HG02840 (cell line): ENCODE measurements around the gene ADSS1.
"Not testable (repeated sequence)": the region's sequence is repeated elsewhere in the genome, so short reads cannot be mapped to it uniquely, and the experiment has no call there.

ENCODE experiments used
- ATAC-seq: cut with Tn5 transposase; IDR thresholded peaks from one replicate; pipeline ENCODE4 v1.9.1; 2021; ENCODE audit warnings: mild to moderate bottlenecking, moderate library complexity, moderate number of reproducible peaks; ENCODE audit not compliant: unreplicated experiment, low FRiP score

Gene ADSS1

DNA sequence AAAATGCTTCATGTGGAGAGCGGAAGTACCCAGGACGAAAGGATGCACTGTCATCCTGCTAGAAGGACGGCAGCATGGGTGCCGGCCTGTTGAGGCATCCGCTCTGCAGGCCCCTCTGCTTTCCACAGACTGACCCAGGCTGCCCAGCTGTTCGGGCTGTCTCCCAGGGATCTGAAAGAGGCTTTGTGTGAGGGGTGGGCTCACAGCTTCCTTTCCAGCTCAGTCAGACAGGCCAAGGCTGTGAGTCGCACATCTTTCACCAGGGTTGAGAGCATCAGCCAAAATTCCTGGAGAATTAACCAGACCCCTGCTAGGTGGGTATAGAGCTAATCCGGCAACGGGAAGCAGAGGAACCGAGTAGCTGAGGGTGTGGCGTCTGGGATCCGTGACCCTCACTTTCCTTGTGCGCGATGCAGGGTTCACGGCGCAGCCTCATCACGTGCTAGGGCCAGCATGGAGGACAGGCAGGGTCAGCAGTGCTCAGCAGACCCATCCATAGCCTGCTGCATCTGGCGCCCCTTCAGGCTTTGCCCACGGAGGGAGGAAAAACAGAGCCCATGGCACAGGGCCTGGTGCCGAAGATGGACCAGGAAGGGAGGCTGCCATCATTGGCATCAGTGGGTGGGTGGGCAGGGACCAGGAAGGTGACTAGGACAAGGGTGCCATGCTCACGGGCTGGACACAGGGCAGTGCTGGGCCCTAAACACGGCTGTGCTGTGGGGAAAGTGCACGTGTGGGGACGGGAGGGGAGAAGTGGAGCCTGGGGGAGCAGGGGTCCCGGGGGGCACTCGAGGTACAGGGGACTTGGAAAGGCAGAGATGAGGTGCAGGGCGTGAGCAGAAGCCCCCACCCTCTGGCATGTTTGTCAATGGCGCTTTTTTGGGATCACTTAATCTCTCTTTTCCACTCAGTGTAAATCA, 19.7 kb downstream of the ADSS1 start:
- ATAC-seq: no peak

DNA sequence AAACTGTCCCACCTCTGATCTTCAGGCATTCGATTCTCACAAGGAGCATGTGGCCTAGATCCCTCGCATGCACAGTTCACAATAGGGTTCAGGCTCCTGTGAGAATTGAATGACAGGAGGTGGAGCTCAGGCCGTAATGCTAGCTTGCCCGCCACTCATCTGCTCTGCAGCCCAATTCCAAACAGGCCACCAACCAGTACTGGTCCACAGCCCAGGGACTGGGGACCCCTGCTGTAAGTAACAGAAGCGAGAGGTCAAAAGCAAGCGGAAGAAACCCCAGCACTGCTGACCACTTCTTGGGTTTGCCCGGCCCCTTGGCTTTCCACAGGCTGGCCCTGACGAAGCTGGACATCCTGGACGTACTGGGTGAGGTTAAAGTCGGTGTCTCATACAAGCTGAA, 20.5 kb downstream of the ADSS1 start:
- ATAC-seq: no peak

DNA sequence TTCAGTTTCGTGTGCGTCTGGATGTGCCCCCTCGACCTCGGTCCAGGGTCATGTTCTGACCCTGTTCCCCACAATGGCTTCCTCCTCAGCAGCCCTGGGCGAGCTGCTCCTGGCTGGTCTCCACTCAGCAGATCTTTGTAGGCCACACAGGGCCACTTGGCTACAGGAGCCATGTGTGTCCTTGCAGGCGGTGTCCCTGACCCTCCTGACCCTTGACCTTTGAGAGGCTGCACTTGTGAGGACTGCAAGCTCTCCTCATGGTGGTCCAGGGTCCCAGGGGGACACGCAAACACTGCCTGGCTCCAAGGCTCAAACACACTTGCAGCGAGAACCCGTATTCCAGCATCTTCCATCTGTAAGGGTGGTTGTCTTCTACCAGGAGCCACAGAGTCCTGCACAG, 21.4 kb downstream of the ADSS1 start:
- no peak for ATAC-seq

DNA sequence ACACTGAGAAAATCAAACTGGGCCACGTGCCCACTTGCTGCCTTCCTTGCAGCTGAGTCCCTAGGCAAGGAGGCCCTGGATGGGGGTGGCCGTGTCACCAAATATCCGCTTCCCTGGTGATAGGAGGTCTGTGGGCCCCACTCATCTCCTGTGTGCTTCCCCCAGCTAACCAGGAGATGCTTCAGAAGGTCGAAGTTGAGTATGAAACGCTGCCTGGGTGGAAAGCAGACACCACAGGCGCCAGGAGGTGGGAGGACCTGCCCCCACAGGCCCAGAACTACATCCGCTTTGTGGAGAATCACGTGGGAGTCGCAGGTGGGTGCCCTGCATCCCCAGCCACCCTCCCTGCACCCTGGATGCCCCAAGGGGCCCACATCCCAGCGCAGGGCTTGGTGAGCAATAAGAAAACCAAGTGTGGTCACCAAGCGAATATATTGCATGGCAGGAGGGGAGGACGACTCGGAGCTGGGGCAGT, 22.1 kb downstream of the ADSS1 start:
- ATAC-seq: no peak

DNA sequence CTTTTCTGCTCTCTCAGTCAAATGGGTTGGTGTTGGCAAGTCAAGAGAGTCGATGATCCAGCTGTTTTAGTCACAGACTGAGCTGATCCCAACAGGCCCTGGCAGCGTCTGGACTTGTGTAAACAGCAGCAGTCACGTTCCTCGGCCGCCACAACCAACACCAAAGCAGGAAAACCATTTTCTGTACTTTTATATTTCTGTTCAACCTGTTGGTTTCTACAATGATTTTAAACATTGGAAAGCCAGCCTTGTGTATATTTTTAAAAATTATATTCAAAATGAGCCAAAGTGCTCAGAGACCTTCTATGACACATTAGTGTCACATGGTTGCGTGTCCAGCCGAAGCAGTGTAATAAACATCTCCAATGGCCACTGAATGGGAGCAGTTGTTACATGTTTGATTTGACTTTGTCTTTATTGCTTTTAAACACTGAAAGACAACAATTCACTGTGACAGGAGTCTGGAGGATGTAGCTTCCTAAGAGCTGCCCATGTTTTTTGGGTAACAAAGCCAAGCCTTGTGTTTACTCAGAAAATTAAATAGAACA, 23.0 kb downstream of the ADSS1 start:
- ATAC-seq: no peak

DNA sequence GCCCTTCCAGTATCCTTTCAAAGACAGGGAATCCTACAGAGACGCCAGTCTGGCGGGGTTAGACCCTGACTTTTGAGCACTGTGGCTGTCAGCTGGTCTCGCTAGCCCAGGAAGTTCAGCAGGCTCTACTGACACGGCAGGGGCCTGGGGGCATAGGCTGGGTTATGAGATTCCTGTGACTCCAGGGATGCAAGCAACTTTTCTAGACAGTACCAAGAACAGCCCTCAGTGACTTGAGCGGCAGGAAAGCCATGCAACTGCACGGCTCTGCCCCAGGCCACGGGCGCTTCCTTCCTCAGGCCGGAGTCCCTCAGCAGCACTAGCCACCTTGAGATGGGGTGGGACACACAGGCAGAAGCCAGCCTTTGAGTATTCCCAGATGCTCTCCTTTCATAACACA, 23.8 kb downstream of the ADSS1 start:
- no peak for ATAC-seq

DNA sequence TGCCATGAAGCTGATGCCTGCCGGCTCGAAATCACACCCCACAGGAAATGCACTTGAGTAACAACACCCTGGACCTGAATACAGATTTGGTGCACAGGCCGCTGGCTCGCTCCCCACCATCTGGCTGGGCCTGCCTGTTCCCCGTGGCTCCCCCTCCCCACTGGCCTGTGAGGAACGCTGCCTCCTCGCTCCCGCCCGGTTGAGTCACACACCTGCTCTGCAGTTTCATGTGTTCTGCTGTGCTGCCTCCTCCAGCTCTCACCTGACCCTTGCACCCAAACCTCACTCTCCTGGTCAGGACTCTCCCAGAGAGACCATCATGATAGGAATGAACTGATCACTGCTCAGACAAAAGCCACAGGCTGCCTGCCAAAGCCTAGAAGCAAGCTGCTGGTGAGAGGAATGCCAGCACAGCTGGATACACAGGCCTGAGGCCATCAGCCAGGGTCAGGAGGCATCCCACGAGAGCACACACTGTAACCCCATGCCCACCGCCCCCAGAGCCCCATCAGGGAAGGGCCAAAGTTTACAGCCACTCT, 25.2 kb downstream of the ADSS1 start:
- ATAC-seq: no peak

DNA sequence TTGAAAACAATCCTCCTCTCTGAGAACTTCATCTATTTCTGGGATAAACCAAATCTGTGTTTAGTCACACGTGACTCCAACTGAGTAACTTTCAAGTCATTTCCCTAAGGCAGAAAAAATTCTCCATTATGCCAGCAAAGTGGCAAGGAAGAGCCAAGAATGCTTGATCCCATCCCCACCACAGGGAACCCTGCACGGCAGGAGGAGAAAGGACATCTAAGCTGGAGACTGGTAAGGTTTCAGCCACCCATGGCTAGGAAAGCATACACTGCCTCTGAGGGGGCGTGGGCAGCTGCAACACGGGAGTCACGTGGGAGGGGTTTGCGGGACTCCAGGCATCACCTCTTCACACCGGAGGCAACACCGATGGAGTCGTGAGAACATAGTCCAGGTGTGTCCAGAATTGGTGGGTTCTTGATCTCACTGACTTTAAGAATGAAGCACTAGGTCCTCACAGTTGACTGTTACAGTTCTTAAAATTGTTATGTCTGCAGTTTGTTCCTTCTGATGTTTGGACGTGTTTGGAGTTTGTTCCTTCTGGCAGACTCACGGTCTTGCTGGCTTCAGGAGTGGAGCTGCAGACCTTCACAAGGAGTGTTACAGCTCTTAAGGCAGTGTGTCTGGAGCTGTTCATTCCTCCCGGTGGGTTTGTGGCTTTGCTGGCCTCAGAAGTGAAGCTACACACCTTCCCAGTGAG, 26.2 kb downstream of the ADSS1 start:
- no peak for ATAC-seq

DNA sequence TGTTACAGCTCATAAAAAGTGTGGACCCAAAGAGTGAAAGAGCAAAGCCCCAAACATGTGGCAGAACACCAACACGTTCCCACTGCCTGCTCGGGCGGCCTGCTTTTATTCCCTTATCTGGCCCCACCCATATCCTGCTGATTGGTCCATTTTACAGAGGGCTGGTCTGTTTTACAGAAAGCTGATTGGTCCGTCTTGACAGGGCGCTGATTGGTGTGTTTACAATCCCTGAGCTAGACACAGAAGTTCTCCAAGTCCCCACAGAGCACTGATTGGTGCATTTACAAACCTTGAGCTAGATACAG, 26.7 kb downstream of the ADSS1 start:
- not testable (repeated sequence) for ATAC-seq

DNA sequence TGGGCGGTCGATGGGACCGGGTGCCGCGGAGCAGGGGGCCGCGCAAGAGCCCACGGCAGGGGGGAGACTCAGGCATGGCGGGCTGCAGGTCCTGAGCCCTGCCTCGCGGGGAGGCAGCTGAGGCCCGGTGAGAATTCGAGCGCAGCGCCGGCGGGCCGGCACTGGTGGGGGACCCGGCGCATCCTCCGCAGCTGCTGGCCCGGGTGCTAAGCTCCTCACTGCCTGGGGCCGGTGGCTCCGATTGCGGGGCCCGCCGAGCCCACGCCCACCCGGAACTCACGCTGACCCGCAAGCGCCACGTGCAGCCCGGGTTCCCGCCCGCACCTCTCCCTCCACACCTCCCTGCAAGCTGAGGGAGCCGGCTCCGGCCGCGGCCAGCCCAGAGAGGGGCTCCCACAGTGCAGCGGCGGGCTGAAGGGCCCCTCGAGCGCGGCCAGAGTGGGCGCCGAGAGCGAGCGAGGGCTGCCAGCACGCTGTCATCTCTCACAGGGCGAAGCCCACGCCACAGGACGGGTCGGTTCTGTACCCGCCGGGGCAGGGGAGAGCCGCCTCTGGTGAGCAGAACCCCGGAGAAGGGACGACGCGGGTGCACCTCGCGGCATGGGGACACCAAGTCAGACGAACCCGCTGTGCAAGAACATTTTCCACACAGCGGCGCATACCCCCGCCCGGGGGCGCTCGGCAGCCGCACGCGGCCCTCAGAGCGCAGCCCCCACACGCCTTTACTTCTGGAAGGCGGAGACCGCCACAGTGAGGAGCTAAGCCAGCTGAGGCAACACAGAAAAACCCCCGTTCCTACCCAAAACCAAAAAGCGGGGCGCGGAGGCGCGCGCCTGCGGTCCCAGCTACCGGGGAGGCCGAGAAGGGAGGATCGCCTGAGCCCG, 27.8 kb downstream of the ADSS1 start:
- no peak for ATAC-seq

DNA sequence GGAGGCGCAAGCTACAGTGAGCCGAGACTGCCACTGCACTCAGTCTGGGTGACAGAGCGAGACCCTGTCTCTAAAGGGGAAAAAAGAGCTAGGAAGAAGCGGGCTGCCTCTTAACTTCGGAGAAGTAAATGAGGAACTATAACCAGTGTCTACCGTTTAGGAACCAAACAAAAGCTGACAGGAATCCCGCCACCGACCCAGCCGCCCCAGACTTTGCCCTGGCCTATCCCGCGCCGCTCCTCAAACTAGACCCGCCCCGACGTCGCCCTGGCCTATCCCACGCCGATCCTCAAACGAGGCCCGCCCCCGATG, 28.4 kb downstream of the ADSS1 start:
- peak; percentile 0 for ATAC-seq

DNA sequence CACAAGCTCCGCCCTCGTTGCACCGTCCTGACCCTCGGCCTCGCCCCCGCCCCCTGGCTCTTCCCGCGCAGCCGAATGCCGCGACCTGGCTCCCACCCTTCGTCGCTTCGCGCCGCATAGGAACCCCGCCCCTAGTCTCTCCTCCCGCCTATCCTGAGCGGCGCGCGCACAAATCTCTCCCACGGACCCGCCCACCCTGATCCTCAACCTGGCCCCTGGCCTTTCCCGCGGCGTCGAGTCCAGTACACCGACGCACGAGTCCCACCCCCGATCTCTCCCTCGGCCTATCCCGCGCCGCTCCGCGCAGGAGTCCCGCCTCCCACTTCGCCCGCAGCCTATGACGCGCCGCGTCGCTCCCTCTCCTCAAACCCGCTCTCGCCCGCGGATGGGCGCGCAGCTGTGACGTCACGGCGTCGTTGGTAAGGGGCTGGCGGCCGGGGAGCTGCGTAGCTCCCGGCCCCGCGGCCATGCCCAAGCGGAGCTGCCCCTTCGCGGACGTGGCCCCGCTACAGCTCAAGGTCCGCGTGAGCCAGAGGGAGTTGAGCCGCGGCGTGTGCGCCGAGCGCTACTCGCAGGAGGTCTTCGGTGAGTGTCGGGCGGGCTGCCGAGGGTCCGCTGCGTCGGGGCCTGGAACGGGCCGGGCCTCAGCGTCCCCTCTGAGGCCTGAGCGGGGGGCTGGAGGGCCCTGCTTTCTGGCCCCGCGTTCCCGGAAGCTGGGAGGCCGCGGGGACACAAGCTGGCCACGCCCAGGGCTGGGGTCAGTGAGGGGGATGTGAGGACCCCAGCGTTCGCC, 28.9 kb downstream of the ADSS1 start, which contains the start of gene SIVA1:
SIVA1 (plus strand) TSS at position 413 of the 793 bp plus-strand sequence; CDS start at position 468, 55 bp downstream.
- peak; percentile 89 for ATAC-seq

DNA sequence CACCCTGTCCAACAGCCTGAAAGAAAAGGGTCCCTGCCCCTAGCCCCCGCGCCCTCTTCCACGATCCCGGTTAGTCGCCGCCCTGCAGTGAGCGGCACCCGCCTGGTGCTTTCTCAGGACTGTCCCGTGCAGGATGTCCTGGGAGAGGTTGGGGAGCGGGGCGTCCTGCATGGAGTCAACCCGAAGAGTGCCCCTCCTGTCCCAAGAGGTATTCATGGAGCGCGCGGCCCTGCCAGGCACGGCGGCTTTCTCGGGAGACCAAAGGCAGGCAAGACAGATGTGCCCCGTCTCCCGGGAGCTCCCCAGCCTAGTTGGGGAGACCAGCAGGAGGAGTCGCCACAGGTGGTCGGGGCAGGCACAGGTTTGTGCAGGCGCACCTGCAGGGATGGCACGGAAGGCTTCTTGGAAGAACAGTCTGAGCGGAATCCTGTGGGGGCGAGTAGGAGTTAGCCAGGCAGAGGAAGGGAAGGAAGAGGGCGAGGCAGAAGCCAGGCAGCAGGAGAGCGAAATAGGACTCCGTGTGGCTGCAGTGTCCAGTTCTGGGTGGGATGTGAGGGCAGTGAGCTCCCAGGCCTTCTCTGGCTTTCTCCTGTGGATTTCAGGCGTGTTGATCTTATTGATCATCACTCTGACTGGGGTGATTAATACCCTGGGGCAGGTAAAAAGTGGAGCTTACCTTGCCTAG, 29.6 kb downstream of the ADSS1 start:
- no peak for ATAC-seq

DNA sequence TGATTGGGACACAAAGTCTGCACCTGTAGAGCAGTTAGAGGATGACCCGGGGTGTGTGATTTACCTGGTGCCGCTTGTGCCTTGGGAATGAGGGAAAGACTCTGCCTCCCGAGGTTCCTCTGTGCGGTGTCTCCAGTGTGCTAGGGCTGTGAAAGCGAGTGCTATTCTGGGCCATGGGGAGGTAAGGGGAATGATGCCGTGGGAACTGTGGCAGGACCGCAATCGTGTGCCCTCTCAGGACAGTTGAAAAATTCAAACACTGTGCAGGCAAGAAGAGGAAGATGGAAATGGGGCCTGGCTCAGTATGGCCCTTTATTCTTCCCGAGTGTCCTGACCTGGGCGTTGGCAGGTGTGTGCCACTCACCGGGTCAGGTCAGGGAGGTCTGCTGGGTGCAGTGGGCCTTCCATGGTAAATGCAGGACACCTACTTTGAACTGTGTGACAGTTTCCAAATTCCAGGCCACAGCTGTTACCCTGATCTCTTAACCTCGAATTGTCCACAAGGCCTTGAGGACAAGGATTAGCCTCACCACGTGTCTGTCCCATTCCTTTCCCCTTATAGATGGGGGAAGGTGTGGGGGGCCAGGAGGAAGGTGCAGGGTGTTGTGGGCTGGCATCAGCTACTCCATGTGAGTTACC, 30.3 kb downstream of the ADSS1 start:
- no peak for ATAC-seq

DNA sequence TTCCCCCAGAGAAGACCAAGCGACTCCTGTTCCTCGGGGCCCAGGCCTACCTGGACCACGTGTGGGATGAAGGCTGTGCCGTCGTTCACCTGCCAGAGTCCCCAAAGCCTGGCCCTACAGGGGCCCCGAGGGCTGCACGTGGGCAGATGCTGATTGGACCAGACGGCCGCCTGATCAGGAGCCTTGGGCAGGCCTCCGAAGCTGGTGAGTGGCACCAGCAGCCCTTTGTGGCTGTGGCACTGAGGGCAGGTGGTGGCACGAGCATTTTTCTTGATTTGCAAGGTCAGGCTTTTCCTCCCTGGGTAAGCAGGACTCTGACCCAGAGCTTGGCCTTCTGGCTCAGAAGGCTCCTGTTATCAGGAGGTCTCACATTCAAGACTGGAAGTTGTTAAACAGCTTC, 31.6 kb downstream of the ADSS1 start:
- ATAC-seq: no peak

DNA sequence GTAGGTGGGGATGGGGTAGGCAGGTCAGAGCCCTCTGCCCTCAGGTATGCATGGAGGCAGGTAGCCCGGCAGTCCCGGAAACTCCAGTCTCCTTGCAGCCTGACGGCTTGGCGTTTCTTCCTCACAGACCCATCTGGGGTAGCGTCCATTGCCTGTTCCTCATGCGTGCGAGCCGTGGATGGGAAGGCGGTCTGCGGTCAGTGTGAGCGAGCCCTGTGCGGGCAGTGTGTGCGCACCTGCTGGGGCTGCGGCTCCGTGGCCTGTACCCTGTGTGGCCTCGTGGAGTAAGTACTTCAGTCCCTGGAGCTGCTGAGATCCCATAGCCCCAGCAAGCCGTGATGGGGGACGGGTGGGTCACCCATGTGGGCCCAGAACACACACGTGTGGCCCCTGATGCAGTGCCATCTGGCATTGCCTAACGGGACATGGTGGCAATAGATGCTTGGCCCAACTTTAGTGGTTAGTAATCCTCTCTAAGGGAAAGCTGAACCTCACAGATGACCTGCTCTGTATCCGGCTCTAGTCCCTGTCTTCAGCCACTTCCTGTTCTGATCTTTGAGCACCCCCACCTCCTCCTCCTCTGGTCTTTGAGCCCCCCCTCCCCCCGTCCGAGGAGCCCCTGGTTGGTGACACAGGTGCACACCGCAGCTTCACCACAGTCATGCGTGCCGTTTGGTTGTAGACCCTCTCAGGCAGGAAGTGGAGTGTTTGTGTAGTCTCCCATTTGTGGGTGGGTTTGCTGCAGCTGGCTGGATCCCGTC, 32.6 kb downstream of the ADSS1 start:
- no peak for ATAC-seq

DNA sequence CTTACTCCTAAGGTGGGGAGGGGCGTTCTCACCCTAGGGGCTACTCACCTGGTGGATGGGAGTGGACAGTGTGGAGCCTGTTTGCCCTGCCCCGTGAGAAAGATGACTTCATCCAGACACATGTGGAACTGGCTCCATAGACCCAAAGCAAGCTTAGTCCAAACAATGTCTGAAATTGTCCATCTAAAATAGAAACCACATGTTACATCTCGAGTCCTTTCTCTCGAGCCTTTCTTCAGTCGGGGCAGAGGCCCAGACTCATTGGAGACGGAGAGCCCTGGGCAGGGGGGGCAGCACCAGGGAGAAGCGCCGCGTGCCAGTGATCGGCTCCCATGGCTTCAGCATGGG, 33.2 kb downstream of the ADSS1 start:
- ATAC-seq: no peak
